ACC112 (cell line): ENCODE measurements around the gene PRR20C.
"Not testable (repeated sequence)": the region's sequence is repeated elsewhere in the genome, so short reads cannot be mapped to it uniquely, and the experiment has no call there.

Experiments
- H2AFZ ChIP-seq: fragments of 200-600 bp; sonication (generic); one replicate; pipeline ENCODE4 v1.6.0; 2017; ENCODE audit warnings: antibody characterized with exemption, low read length; ENCODE audit not compliant: unreplicated experiment
- H3K27ac ChIP-seq: fragments of 200-600 bp; sonication (generic); 2 replicates; pipeline ENCODE4 v1.5.1; 2014; ENCODE audit warnings: low read depth, mild to moderate bottlenecking, antibody characterized with exemption, low read length, moderate library complexity
- H3K27me3 ChIP-seq: fragments of 200-600 bp; sonication (generic); 2 replicates; pipeline ENCODE4 v1.6.1; 2014; ENCODE audit warnings: mild to moderate bottlenecking, antibody characterized with exemption, low read length, moderate library complexity, mixed read lengths; ENCODE audit not compliant: insufficient read depth
- H3K36me3 ChIP-seq: fragments of 200-600 bp; sonication (generic); 2 replicates; pipeline ENCODE4 v1.6.1; 2016; ENCODE audit warnings: mild to moderate bottlenecking, antibody characterized with exemption, low read length, moderate library complexity, mixed read lengths; ENCODE audit not compliant: insufficient read depth
- H3K4me1 ChIP-seq: fragments of 200-600 bp; sonication (generic); one replicate; pipeline ENCODE4 v1.6.1; 2016; ENCODE audit warnings: low read length, mixed read lengths; ENCODE audit not compliant: insufficient read depth, unreplicated experiment, control insufficient read depth
- H3K4me3 ChIP-seq: fragments of 200-600 bp; sonication (generic); 2 replicates; pipeline ENCODE4 v1.5.1; 2014; ENCODE audit warnings: mild to moderate bottlenecking, low read depth, low read length
- H3K79me2 ChIP-seq: fragments of 200-600 bp; sonication (generic); one replicate; pipeline ENCODE4 v1.6.0; 2016; ENCODE audit warnings: low read length; ENCODE audit not compliant: control insufficient read depth, unreplicated experiment, insufficient read depth

PRR20C gene

GRCh38 chr13:57160332-57160731 is 6.5 kb downstream of the PRR20C start, which contains the start of gene PRR20D:
PRR20D (plus strand) TSS chr13:57160632; CDS start chr13:57161019, 387 bp downstream.
- not testable (repeated sequence) for H3K36me3 ChIP-seq, H3K27me3 ChIP-seq, H3K4me3 ChIP-seq, H3K79me2 ChIP-seq, H3K4me1 ChIP-seq, H3K27ac ChIP-seq, H2AFZ ChIP-seq

GRCh38 chr13:57166897-57167296 is 13.0 kb downstream of the PRR20C start, which contains the start of gene PRR20E:
PRR20E (plus strand) TSS chr13:57167197; CDS start chr13:57167584, 387 bp downstream.
- not testable (repeated sequence) for H3K27ac ChIP-seq, H3K4me3 ChIP-seq, H3K36me3 ChIP-seq, H3K27me3 ChIP-seq, H3K79me2 ChIP-seq, H2AFZ ChIP-seq, H3K4me1 ChIP-seq

DNA sequence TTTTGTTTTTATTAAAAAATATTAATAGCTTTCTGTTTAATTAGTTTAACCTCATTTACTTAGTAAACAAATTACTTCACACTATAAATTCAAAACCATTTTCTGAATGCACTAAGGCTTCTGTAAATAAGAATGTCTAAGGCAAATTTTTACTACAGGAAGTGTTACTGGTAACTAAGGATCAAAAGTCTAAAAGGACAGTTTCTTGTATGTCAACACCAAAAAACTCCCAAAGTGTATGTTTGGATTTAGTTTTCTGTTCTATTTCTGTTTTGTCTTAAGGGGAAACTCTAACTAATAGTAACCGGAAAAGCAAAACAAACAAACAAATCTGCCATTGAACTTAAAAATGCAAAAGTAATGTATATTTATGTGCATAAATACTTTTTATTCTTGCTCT is 37.8 kb downstream of the PRR20C start:
- Histone ChIP-seq H2AFZ (no peak overlapping the region), H3K27me3 (no peaks in the 10 kb centered on the region), H3K27ac (no peak overlapping the region), H3K4me1 (no peaks in the 10 kb centered on the region), H3K4me3 (no peak overlapping the region), H3K36me3 (no peaks in the 10 kb centered on the region), H3K79me2 (no peaks in the 10 kb centered on the region)
